H9 (cell line): ENCODE data around the gene GPR42. TPM values are rescaled to one million over a fixed set of nuclear protein-coding genes. Genes with fewer than 3 reads are reported as not detected.

ENCODE experiments used
- DNase-seq: peaks from one replicate; pipeline ENCODE4 v3.0.0-alpha.2; 2017
- H2AFZ ChIP-seq: one replicate; pipeline ENCODE4 v1.6.1; 2013; ENCODE audit warnings: mild to moderate bottlenecking, low read length, control low read depth, moderate library complexity
- H2AK5ac ChIP-seq: 2 replicates; pipeline ENCODE4 v1.6.1; 2013; ENCODE audit warnings: low read length, control low read depth, mixed read lengths; ENCODE audit not compliant: insufficient read length
- H2BK120ac ChIP-seq: one replicate; pipeline ENCODE4 v1.6.1; 2013; ENCODE audit warnings: low read depth, mild to moderate bottlenecking, low read length, control low read depth, inconsistent platforms; ENCODE audit not compliant: poor library complexity, severe bottlenecking
- H2BK12ac ChIP-seq: 2 replicates; pipeline ENCODE4 v1.6.1; 2013; ENCODE audit warnings: low read length, control low read depth, mixed read lengths, low read depth; ENCODE audit not compliant: insufficient read length
- H2BK15ac ChIP-seq: 2 replicates; pipeline ENCODE4 v1.6.1; 2013; ENCODE audit warnings: low read depth, low read length, control low read depth
- H2BK20ac ChIP-seq: one replicate; pipeline ENCODE4 v1.6.1; 2013; ENCODE audit warnings: low read depth, mild to moderate bottlenecking, low read length, control low read depth, inconsistent platforms; ENCODE audit not compliant: poor library complexity, severe bottlenecking
- H2BK5ac ChIP-seq: 2 replicates; pipeline ENCODE4 v1.6.1; 2013; ENCODE audit warnings: low read length, control low read depth, mixed read lengths; ENCODE audit not compliant: insufficient read length
- H3K14ac ChIP-seq: 2 replicates; pipeline ENCODE4 v1.6.1; 2013; ENCODE audit warnings: low read length, control low read depth; ENCODE audit not compliant: insufficient read depth
- H3K18ac ChIP-seq: 2 replicates; pipeline ENCODE4 v1.6.1; 2013; ENCODE audit warnings: low read depth, mild to moderate bottlenecking, mixed read lengths, low read length, control low read depth; ENCODE audit not compliant: insufficient read length
- H3K23ac ChIP-seq: 2 replicates; pipeline ENCODE4 v1.6.1; 2013; ENCODE audit warnings: low read length, control low read depth, mixed read lengths, low read depth; ENCODE audit not compliant: insufficient read length
- H3K23me2 ChIP-seq: 2 replicates; pipeline ENCODE4 v1.6.1; 2013; ENCODE audit warnings: low read depth, mild to moderate bottlenecking, mixed read lengths, low read length, control low read depth; ENCODE audit not compliant: insufficient read length, poor library complexity, severe bottlenecking
- H3K27ac ChIP-seq: 2 replicates; pipeline ENCODE4 v1.5.1; 2013; ENCODE audit warnings: low read length, control low read depth, mixed read lengths, low read depth; ENCODE audit not compliant: insufficient read length
- H3K27me3 ChIP-seq: 2 replicates; pipeline ENCODE4 v1.6.1; 2013; ENCODE audit warnings: low read length, control low read depth, inconsistent platforms; ENCODE audit not compliant: insufficient read depth
- H3K4ac ChIP-seq: 2 replicates; pipeline ENCODE4 v1.6.1; 2013; ENCODE audit warnings: low read depth, mild to moderate bottlenecking, control low read depth, inconsistent platforms, low read length, moderate library complexity
- H3K4me1 ChIP-seq: 2 replicates; pipeline ENCODE4 v1.6.1; 2013; ENCODE audit warnings: low read length, control low read depth, inconsistent platforms; ENCODE audit not compliant: insufficient read depth
- H3K4me2 ChIP-seq: 2 replicates; pipeline ENCODE4 v1.6.1; 2013; ENCODE audit warnings: low read length, control low read depth, mixed read lengths; ENCODE audit not compliant: insufficient read length, insufficient read depth
- H3K56ac ChIP-seq: 2 replicates; pipeline ENCODE4 v1.6.1; 2013; ENCODE audit warnings: low read depth, mild to moderate bottlenecking, mixed read lengths, low read length, control low read depth; ENCODE audit not compliant: insufficient read length
- H3K79me1 ChIP-seq: 2 replicates; pipeline ENCODE4 v1.6.1; 2013; ENCODE audit warnings: low read depth, mild to moderate bottlenecking, moderate library complexity, low read length, control low read depth, inconsistent platforms; ENCODE audit not compliant: insufficient read depth, poor library complexity, severe bottlenecking
- H3K79me2 ChIP-seq: 2 replicates; pipeline ENCODE4 v1.6.1; 2013; ENCODE audit warnings: low read length, control low read depth, inconsistent platforms; ENCODE audit not compliant: insufficient read depth
- H3K9ac ChIP-seq: 2 replicates; pipeline ENCODE4 v1.6.1; 2013; ENCODE audit warnings: low read length, control low read depth, mixed read lengths; ENCODE audit not compliant: insufficient read length; ENCODE audit errors: extremely low read depth
- H3K9me3 ChIP-seq: one replicate; pipeline ENCODE4 v1.6.1; 2013; ENCODE audit warnings: low read depth, low read length, inconsistent platforms; ENCODE audit not compliant: control insufficient read depth
- H3T11ph ChIP-seq: one replicate; pipeline ENCODE4 v1.6.1; 2013; ENCODE audit warnings: mild to moderate bottlenecking, low read length, control low read depth, inconsistent platforms
- H4K20me1 ChIP-seq: one replicate; pipeline ENCODE4 v1.6.1; 2013; ENCODE audit not compliant: control insufficient read depth, insufficient read length, insufficient read depth
- H4K5ac ChIP-seq: 2 replicates; pipeline ENCODE4 v1.6.1; 2013; ENCODE audit warnings: low read depth, mild to moderate bottlenecking, mixed read lengths, low read length, control low read depth; ENCODE audit not compliant: insufficient read length
- H4K8ac ChIP-seq: replicated peaks from 2 replicates; pipeline ENCODE4 v1.6.1; 2013; ENCODE audit warnings: low read length, control low read depth, mixed read lengths, low read depth; ENCODE audit not compliant: insufficient read length
- H4K91ac ChIP-seq: 2 replicates; pipeline ENCODE4 v1.6.1; 2013; ENCODE audit warnings: low read depth, mild to moderate bottlenecking, moderate library complexity, mixed read lengths, low read length, control low read depth; ENCODE audit not compliant: insufficient read length
- H3K27ac Mint-ChIP-seq, 3 experiments: 2 replicates in 2 of 3; 3 replicates in 1 of 3; pipeline ENCODE4 v1.8.0; 2020 to 2021; ENCODE audit warnings: mixed read lengths in 3 of 3, mild to moderate bottlenecking in 1 of 3, moderate library complexity in 1 of 3
- H3K27me3 Mint-ChIP-seq: 2 replicates; pipeline ENCODE4 v1.8.0; 2021; ENCODE audit warnings: low read depth, mild to moderate bottlenecking, moderate library complexity, mixed read lengths
- H3K36me3 Mint-ChIP-seq, 3 experiments: 2 replicates in 2 of 3; 3 replicates in 1 of 3; pipeline ENCODE4 v1.8.0; 2020 to 2021; ENCODE audit warnings: low read depth in 3 of 3, mixed read lengths in 3 of 3; ENCODE audit not compliant: insufficient read depth in 1 of 3
- H3K4me1 Mint-ChIP-seq, 2 experiments: 2 replicates each; pipeline ENCODE4 v1.8.0; 2020; ENCODE audit warnings: mixed read lengths in 2 of 2
- H3K4me3 Mint-ChIP-seq, 2 experiments: 2 replicates in 1 of 2; 3 replicates in 1 of 2; pipeline ENCODE4 v1.8.0; 2020 to 2021; ENCODE audit warnings: mild to moderate bottlenecking in 2 of 2, mixed read lengths in 2 of 2, moderate library complexity in 1 of 2
- H3K9me3 Mint-ChIP-seq, 2 experiments: 2 replicates in 1 of 2; 3 replicates in 1 of 2; pipeline ENCODE4 v1.8.0; 2020; ENCODE audit warnings: mild to moderate bottlenecking in 2 of 2, mixed read lengths in 2 of 2, moderate library complexity in 1 of 2
- WGBS: extraction: QIAGEN DNeasy Blood & Tissue Kit; methylation state at CpG from one replicate; pipeline ENCODE4 v1.1.7; 2013; ENCODE audit warnings: missing lambda C conversion rate, low lambda C conversion rate, mixed read lengths; ENCODE audit not compliant: insufficient read length; ENCODE audit errors: extremely low coverage; 5-methylcytosine and 5-hydroxymethylcytosine counted together
- total RNA-seq: library from RNA; stranded (reverse); gene quantifications from 2 replicates; pipeline ENCODE4 v1.2.1, GENCODE V29; 2021
- TF ChIP-seq, protein P1 (sequence below): fragments of 200-600 bp; sonication (generic); conservative IDR thresholded peaks from 3 replicates; pipeline ENCODE4 v1.8.0; 2021; ENCODE audit warnings: antibody characterized with exemption, mild to moderate bottlenecking

The GPR42 gene
- total RNA-seq, 1 experiment from 2014 or later, result not detected

GRCh38 chr19:35392742-35393715 is 22.2 kb downstream of the GPR42 start:
- TF ChIP-seq, protein P1, sequence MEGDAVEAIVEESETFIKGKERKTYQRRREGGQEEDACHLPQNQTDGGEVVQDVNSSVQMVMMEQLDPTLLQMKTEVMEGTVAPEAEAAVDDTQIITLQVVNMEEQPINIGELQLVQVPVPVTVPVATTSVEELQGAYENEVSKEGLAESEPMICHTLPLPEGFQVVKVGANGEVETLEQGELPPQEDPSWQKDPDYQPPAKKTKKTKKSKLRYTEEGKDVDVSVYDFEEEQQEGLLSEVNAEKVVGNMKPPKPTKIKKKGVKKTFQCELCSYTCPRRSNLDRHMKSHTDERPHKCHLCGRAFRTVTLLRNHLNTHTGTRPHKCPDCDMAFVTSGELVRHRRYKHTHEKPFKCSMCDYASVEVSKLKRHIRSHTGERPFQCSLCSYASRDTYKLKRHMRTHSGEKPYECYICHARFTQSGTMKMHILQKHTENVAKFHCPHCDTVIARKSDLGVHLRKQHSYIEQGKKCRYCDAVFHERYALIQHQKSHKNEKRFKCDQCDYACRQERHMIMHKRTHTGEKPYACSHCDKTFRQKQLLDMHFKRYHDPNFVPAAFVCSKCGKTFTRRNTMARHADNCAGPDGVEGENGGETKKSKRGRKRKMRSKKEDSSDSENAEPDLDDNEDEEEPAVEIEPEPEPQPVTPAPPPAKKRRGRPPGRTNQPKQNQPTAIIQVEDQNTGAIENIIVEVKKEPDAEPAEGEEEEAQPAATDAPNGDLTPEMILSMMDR, result no peak
- H3K4ac ChIP-seq, result no peak overlapping the region
- no peak for DNase-seq
- no peak overlapping the region for H2AFZ ChIP-seq
- H3K27me3 ChIP-seq, result no peaks in the 10 kb centered on the region
- no peak overlapping the region for H3K23ac ChIP-seq
- no peaks in the 10 kb centered on the region for H3K4me1 ChIP-seq
- no peak overlapping the region for H2BK15ac ChIP-seq
- no peaks in the 10 kb centered on the region for H3K9me3 ChIP-seq
- H3K14ac ChIP-seq, result no peak overlapping the region
- H2BK12ac ChIP-seq, result no peak overlapping the region
- no peak overlapping the region for H3T11ph ChIP-seq
- H2BK5ac ChIP-seq, result no peak overlapping the region
- no peaks in the 10 kb centered on the region for H4K20me1 ChIP-seq
- Mint-ChIP-seq H3K4me1 (peaks cover 4% of the 10 kb centered on the region in 2 experiments; a peak in 2 of 4 replicates), H3K36me3 (no peaks in the 10 kb centered on the region; a peak in 1 of 7 replicates), H3K27ac (no peak overlapping the region), H3K9me3 (peaks cover 5 to 18% of the 10 kb centered on the region in 2 experiments; a peak in 4 of 5 replicates), H3K27me3 (no peaks in the 10 kb centered on the region; the same call in 1 of the 2 replicates), H3K4me3 (no peak overlapping the region)
- no peak overlapping the region for H4K91ac ChIP-seq
- H3K79me2 ChIP-seq, result no peaks in the 10 kb centered on the region
- H3K56ac ChIP-seq, result no peak overlapping the region
- no peak overlapping the region for H4K5ac ChIP-seq
- H3K9ac ChIP-seq, result no peak overlapping the region
- H2BK120ac ChIP-seq, result no peak overlapping the region
- no peak overlapping the region for H2AK5ac ChIP-seq
- no CpG with 5 or more reads among the region's 5 CpGs for WGBS
- H3K18ac ChIP-seq, result no peak overlapping the region
- no peak overlapping the region for H2BK20ac ChIP-seq
- H3K4me2 ChIP-seq, result no peak overlapping the region
- H3K27ac ChIP-seq, result no peak overlapping the region
- H4K8ac ChIP-seq, result no peak overlapping the region
- no peaks in the 10 kb centered on the region for H3K23me2 ChIP-seq
- no peaks in the 10 kb centered on the region for H3K79me1 ChIP-seq
